MCF 10A (cell line): ENCODE data around the gene KRT1. TPM values are rescaled to one million over a fixed set of nuclear protein-coding genes. Genes with fewer than 3 reads are reported as not detected.

Experiments
- BruUV-seq: library from RNA; stranded (reverse); fragments of 400-500 nt; replicated peaks from 2 replicates; lab custom pipeline; 2021; lab: Mats Ljungman, UMichigan
- CTCF ChIA-PET: fragments of 300-600 bp; sonication (Branson Sonifier 250); formaldehyde crosslinking; extraction: SDS; loops from one replicate; lab custom pipeline; 2021; ENCODE audit warnings: antibody characterized with exemption, inconsistent platforms; lab: Yijun Ruan, JAX
- POLR2A ChIA-PET: fragments of 300-600, 350-650 bp; sonication (Branson Sonifier 250); formaldehyde crosslinking; extraction: SDS; loops from one replicate; lab custom pipeline; 2020; ENCODE audit warnings: antibody characterized with exemption, inconsistent platforms; lab: Yijun Ruan, JAX
- DNase-seq: peaks from one replicate; pipeline ENCODE4 v3.0.0-alpha.2; 2018; ENCODE audit not compliant: unreplicated experiment
- H3K27ac Mint-ChIP-seq: one replicate; pipeline ENCODE4 v1.8.0; 2022; ENCODE audit warnings: mild to moderate bottlenecking, low read depth, mixed read lengths; ENCODE audit not compliant: unreplicated experiment
- H3K27me3 Mint-ChIP-seq: one replicate; pipeline ENCODE4 v1.8.0; 2022; ENCODE audit warnings: mixed read lengths; ENCODE audit not compliant: insufficient read depth, unreplicated experiment
- H3K36me3 Mint-ChIP-seq: one replicate; pipeline ENCODE4 v1.8.0; 2022; ENCODE audit warnings: mild to moderate bottlenecking, moderate library complexity, mixed read lengths; ENCODE audit not compliant: insufficient read depth, unreplicated experiment
- H3K4me1 Mint-ChIP-seq: one replicate; pipeline ENCODE4 v1.8.0; 2022; ENCODE audit warnings: mixed read lengths; ENCODE audit not compliant: insufficient read depth, unreplicated experiment
- H3K4me3 Mint-ChIP-seq: one replicate; pipeline ENCODE4 v1.8.0; 2022; ENCODE audit warnings: mild to moderate bottlenecking, moderate library complexity, mixed read lengths; ENCODE audit not compliant: unreplicated experiment
- H3K9me3 Mint-ChIP-seq: one replicate; pipeline ENCODE4 v1.8.0; 2022; ENCODE audit warnings: mixed read lengths; ENCODE audit not compliant: unreplicated experiment
- CTCF ChIP-seq: fragments of 200-600 bp; IDR thresholded peaks from one replicate; pipeline ENCODE4 v1.8.0; 2022; ENCODE audit warnings: antibody characterized with exemption, mild to moderate bottlenecking; ENCODE audit not compliant: unreplicated experiment
- intact Hi-C: fragments of 100-400 bp; cut with micrococcal nuclease; formaldehyde crosslinking; loops from 2 replicates; pipeline ENCODE4 v1.14.1; 2022
- total RNA-seq: library from RNA; stranded (reverse); gene quantifications from 2 replicates; pipeline ENCODE4 v1.2.3, GENCODE V29; 2022

Gene KRT1
- total RNA-seq, 1 experiment from 2014 or later, result not detected

GRCh38 chr12:52660934-52661499 is 19.2 kb downstream of the KRT1 start:
- no peaks in the 10 kb centered on the region for H3K9me3 Mint-ChIP-seq
- ChIA-PET CTCF (no interaction called here), POLR2A (no interaction called here)
- TF ChIP-seq CTCF, result no peak
- intact Hi-C loops, result no loop called here
- BruUV-seq, result no TSS peak
- no peaks in the 10 kb centered on the region for H3K36me3 Mint-ChIP-seq
- H3K27ac Mint-ChIP-seq, result no peak overlapping the region
- DNase-seq, result no peak
- H3K4me1 Mint-ChIP-seq, result no peaks in the 10 kb centered on the region
- peaks cover 36% of the 10 kb centered on the region for H3K27me3 Mint-ChIP-seq
- no peak overlapping the region for H3K4me3 Mint-ChIP-seq

- Mint-ChIP-seq H3K27ac (no peak overlapping the region), H3K27me3 (peaks cover 46% of the 10 kb centered on the region), H3K4me1 (peaks cover 7% of the 10 kb centered on the region), H3K4me3 (no peak overlapping the region), H3K9me3 (no peaks in the 10 kb centered on the region), H3K36me3 (no peaks in the 10 kb centered on the region)
- ChIA-PET POLR2A (interaction anchor here (0.5 kb wide), 1 partner anchor 326 kb away, joined by 3 read pairs; no protein-coding TSS in a partner anchor), CTCF (no interaction called here)
- no TSS peak for BruUV-seq
- no peak for DNase-seq
- no peak for TF ChIP-seq CTCF
- intact Hi-C loops, result no loop called here
Observed at GRCh38 chr12:52659951-52660350, 20.3 kb downstream of the KRT1 start.

- ChIA-PET POLR2A (no interaction called here), CTCF (no interaction called here)
- Mint-ChIP-seq H3K4me3 (no peak overlapping the region), H3K4me1 (peaks cover 7% of the 10 kb centered on the region), H3K36me3 (no peaks in the 10 kb centered on the region), H3K27ac (no peak overlapping the region), H3K27me3 (peaks cover 49% of the 10 kb centered on the region), H3K9me3 (no peaks in the 10 kb centered on the region)
- no peak for TF ChIP-seq CTCF
- BruUV-seq, result no TSS peak
- intact Hi-C loops, result no loop called here
- DNase-seq, result no peak
Observed at GRCh38 chr12:52659395-52659794, 20.8 kb downstream of the KRT1 start.

- no peak for DNase-seq
- Mint-ChIP-seq H3K27me3 (peaks cover 53% of the 10 kb centered on the region), H3K9me3 (no peaks in the 10 kb centered on the region), H3K4me1 (peaks cover 7% of the 10 kb centered on the region), H3K27ac (no peak overlapping the region), H3K36me3 (no peaks in the 10 kb centered on the region), H3K4me3 (no peak overlapping the region)
- TF ChIP-seq CTCF, result no peak
- intact Hi-C loops, result no loop called here
- ChIA-PET POLR2A (no interaction called here), CTCF (no interaction called here)
- no TSS peak for BruUV-seq
Observed at GRCh38 chr12:52658196-52658595, 22.0 kb downstream of the KRT1 start.
